CD1c-positive myeloid dendritic cell (primary cell): ENCODE results near the gene DAPP1.
A peak's percentile ranks its signal among the peaks of the same experiment; 100 is the strongest.
"Not testable (repeated sequence)": the region's sequence is repeated elsewhere in the genome, so short reads cannot be mapped to it uniquely, and the experiment has no call there.

Experiments
- DNase-seq: peaks from one replicate; pipeline ENCODE4 v3.0.0-alpha.2; 2016; ENCODE audit errors: extremely low spot score

The DAPP1 gene

DNA sequence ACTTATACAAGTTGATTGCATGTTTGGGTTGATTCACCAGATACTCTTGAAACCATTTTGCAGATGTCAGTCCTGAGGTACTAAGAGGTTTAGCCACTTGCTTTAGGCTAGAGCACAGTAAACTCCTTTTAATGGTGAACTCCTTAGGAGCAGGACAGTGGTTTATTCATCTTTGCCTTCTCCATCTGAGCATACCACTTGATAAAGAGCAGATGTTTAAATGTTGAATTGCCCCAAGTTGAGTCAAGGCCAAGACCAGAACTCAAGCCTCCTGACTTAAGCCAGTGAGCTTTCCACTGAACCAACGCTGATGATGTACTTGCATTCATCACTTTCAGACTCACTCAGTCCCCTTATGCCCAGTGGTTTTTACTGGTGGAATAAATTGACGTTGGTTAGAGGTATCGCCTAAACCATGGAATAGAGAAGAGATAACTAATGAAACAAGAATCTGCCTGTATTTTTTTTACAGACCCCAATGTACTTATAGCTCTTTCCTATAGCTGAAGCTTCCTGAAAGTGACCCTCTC lies 7.5 kb downstream of the DAPP1 start:
- DNase-seq: no peak

DNA sequence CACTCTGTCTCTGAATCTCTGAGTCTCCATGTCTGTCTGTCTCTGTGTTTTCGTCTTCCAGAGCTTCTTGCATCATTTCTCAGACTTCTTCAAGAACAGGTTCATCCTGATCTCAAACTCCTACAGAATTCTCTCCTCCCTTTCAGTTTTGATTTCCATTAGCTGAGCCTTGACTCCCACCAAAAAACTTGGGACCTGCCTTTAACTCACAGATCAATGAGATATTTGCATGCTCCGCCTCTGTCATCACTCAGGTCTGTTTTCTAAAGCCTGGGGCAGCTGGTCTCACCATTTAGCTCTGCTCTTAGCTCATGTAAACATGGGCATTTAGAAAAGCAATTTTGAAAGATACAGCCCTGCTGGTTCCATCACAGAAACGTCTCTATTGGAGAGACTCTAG lies 8.6 kb downstream of the DAPP1 start:
- DNase-seq: no peak

DNA sequence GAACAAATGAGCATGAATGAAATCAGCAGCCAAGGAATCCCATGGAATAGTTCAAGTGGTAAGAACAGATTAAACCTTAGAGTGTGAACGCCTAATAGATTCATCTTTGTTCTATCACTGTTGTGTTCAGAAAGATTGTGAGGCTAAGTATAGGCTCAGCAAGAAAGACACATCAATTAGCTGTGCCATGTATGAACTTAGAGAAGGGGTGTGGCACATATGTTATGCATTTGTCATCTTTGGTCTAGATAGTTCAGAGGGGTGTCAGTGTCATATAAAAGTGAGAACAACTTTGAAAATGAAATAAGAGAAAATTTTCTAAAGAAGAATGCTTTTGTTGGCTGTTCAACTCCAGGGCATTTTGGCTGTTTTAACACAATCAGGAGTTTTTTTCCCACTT lies 9.4 kb downstream of the DAPP1 start:
- no peak for DNase-seq

DNA sequence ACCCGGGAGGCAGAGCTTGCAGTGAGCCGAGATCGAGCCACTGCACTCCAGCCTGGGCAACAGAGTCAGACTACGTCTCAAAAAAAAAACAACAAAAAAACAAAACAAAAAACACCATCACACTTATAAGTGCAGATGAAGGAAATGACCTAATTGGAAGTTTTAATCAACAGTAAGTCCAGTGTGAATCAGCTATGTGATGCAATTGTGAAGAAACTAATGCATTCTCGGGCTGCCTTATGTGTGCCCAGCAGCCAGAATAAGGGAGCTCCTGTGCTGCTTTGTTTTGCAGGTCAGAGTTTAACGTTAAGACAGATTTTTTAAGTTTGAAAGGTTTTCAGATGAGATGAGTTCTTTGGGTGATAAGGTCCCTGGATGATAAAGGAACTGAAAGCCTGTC lies 10.8 kb downstream of the DAPP1 start:
- no peak for DNase-seq

DNA sequence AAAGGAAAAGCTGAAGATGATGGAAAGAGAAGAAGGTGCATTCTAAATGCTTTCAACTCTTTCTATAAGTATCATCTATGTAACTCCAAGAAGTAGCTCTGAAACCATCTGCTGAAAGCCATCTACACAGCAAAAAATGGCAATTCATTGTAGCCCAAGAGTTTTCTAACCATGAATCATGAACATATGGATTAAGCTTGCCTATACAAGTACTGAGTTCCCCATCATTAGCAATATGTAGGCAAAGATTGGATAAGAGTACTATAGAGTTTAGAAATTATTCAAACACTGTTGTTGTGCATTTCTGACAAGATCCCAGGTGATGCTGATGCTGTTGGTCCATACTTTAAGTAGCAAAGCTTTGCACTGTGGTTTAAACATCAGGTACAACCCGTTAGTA lies 11.2 kb downstream of the DAPP1 start:
- DNase-seq: no peak

DNA sequence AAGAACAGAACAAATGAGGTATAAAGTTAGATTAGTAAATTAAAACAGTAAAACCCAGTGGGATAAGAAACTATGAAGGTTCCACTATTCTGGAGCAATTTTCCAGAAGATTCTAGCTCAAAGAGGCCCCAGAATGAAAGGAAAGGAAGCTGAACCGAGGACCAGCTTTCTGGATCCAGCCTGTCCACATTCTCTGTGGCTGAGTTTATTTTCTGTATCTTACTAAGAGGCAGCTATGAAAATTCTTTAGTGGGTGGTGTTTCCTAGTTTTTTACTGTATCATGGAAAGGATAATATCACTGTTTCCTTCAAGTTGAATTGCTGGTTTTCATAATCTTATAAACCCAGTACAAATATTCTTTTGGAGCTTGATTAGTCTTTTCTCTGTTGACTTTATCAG lies 11.8 kb downstream of the DAPP1 start:
- no peak for DNase-seq

DNA sequence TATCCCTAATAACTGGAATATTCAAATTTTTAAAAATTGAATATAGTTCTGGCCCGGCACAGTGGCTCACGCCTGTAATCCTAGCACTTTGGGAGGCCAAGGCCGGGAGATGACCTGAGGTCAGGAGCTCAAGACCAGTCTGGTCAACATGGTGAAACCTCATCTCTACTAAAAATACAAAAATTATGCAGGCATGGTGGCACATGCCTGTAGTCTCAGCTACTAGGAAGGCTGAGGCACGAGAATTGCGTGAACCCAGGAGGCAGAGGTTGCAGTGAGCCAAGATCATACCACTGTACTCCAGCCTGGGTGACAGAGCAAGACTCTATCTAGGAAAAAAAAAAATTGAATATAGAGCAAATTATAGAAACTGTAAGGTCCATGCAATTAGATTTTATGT lies 13.4 kb downstream of the DAPP1 start:
- DNase-seq: not testable (repeated sequence)

DNA sequence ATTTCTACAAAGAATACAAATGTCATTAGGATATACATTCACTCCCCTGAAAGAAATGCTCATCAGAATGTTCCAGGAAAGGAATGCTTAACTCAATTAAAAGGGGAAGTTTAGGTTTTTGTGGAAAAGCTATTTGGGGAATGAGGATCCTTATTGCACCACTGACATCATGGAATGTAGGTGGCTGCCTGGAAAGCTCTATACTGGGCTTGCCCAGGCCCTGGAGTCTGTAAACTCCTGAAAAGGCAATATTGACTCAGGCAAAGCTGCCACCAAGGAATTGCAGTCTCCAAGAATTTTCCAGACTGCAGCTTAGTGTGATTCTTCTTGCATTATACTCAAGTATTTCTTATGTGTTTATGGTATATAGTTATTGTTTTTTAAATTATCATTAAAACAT lies 15.7 kb downstream of the DAPP1 start:
- no peak for DNase-seq

DNA sequence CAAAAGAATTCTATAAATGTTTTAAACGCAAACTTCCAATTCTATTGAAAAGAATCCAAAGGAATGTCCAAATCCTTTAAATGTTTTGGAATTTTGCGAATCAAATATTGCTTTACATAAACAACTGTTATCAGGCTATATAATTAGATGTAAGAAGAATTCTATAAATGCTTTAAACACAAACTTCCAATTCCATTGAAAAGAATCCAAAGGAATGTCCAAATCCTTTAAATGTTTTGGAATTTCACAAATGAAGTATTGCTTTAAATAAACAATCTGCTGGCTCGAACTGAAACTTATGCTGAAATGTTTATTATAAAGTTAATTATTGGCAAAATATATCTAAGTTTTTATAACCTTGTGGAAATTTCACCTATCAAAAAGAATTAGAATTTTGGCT lies 16.1 kb downstream of the DAPP1 start:
- DNase-seq: no peak

DNA sequence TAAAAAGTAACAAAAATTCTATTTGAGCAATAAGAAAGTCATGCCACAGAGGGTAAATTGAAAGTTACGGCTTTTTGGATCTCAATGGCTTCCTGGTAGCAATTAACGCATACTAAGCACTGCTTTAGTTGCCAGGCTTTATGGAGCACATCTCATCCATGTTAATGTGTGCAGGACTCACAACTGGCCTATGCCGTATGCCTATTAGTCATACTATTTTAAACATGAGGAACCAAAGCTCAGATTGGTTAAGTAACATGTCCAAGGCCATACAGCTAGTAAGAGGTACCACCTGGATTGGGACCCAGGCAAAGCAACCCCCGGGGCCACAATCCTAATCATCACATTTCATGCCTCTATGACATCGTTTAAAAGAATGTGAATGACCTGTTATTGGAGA lies 17.1 kb downstream of the DAPP1 start:
- DNase-seq: no peak

DNA sequence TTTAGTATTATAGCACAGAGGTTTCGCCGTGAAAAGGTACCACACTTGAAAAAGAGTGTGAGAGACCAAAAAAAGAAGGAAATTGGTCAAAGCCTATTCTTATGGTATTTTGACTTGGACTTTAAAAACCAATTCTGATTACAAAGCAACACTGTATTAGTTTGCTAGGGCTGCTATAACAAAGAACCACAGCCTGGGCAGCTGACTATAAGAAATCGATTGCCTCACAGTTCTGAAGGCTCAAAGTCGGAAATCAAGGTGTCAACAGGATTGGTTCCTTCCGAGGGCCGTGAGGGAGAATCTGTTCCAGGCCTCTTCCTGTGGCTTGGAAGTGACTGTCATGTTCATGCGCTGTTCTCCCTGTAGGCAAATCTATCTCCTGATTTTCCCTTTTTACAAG lies 17.9 kb downstream of the DAPP1 start:
- DNase-seq: no peak

DNA sequence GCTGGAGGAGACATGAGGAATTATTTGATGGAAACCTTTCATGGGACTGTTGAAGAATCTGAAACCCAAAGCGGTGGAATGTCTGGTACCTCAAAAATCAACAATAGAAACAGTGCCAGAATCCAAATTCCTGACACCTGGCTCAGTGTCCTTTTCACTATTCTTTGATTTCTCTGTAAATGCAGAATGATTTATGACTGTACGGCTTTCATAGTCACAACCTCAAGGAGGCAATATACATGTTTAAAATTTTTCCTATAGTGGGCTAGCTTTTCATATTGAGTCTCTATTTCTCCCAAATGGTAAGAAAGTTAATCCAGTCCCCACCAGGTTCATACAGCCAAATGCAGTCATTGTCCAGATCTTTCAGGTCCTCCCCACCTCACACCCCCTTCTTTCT lies 19.3 kb downstream of the DAPP1 start:
- DNase-seq: no peak

DNA sequence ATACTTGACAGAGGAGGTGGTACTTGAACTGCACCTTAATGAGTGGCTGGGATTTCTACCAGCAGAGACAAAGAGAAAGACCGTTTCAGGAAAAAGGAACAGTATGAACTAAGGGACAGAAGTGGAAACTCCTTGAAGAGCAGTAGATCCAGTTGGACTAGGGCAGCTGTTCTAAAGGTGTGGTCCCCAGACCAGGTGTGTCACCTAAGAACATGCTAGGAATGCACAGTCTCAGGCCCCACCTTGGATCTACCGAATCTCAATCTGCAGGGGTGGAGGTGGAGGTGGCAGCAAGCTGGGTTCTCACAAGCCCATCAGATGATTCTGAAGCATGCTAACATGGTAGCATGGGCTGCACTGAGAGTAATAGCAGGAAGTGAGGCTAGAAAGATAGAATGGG lies 22.3 kb downstream of the DAPP1 start:
- no peak for DNase-seq

DNA sequence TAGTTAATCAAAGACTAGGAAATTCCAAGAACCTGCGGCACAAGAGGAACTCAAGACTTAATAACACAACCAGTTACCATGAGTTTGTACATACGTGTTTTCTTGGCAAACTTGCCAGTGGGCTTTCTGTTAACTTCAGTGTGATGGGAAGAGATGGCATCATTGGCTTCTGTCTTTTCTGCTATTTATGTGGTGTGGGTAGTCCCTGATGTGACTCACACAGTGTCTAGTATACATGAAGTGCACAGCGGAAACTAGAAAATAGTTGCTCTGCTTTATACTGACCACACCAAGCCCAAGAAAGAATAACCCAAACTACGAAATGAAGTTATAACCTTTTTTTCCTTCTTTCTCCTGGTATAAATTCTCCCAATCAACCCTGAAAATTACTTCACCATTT lies 24.5 kb downstream of the DAPP1 start:
- DNase-seq: no peak

DNA sequence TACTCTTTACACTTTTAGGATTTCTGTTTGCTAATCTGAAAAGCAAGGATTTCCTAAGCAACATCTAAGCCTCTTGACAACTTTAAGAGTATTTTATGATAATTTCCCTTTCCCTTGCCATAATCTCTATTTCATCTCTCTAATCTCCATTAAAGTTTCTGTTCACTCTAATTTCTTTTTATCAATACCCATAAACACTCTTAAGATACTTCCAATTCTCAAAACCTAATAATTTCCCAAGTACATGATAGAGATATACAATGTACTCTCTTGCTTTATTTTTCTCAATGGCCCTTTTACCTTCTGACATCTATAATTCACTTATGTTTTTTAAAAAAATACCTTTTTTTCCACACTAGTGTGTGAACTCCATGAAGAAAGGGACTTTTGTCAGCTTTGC lies 26.8 kb downstream of the DAPP1 start:
- no peak for DNase-seq

DNA sequence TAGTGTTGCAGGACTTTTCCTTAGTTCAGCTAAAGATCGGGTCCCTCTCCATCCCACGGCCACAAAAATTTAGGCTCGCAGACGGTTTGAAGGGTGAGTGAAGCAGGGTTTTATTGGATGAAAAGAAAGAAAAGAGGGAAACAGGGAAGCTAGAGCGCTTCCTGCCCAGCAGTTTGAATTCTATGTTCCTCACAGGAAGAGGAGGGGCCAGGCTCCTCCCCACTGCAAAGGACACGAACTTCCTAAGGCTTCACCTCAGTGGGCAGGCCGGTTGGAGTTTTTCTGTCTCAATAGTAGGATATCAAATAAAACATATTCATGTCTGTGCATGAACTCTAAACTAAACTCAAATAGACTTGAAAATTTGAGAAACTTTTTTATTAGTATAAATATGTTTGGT lies 27.4 kb downstream of the DAPP1 start:
- DNase-seq: no peak

DNA sequence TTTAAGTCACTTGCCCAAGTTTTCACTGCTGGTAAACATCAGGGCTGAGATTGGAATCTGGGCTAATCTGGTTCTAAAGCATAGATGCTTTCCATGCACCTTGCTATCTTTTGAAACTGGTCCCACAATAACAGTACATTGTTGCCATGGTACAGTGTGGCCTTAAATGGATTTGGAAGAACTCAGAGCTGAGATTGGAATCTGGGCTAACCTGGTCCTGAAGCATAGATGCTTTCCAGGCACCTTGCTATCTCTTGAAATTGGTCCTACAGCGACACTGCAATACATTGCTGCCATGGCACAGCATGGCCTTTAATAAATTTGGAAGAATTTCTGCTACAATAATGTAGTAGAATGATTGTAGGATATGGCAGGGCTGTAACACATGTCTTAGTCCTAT lies 28.6 kb downstream of the DAPP1 start:
- DNase-seq: no peak

DNA sequence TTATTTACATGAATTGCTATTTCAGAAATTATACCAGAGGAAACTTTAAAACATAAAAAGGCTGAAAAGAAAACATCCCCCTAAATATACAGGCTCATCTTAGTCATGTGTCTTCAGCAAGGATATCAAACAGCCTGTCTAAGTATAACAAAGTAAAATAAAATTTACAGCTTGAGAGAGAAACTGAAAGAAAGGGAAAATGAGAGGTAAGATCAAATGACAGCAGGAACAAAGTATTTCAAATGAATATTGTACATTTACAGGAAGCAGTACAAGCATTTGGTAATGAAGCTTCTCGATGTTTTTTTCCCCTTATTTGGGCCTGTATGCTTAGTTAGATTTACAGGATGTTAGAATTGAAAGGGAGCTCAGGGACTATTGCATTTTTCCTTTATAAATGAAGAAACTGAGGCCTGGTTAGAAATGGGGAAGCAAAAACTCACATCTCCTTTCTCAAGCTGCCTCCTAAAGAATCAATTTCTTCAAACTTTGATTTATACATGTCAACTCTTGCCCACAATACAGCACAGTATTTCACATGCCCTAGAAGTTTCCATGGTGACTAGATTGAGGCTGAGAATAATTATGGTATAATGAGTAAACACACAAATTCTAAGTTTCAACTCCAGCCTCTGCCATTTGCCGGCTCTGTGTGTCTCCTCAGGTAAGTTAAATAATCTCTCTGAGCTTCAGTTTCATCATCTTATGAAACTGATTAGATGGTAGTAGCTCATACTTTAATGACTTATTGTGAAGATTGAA lies 29.3 kb downstream of the DAPP1 start:
- DNase-seq: peak; percentile 11

DNA sequence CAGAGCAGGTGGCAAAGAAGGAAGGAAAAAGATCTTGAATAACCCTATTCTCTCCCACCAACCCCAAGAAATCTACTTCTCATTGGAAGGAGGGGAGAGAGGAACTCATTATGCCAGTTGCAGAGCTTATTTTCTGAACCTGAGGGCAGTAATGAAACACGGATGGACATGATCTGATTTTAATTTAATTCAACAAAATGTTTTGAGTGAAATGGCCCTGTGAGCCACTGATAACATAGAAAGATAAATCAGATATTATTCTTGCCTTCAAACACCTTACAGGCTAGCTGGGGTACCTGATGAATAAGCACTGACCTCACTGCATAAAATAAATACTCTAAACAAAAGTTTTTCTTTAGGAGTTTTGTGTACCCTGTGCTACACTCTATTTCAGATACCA lies 30.3 kb downstream of the DAPP1 start:
- no peak for DNase-seq

DNA sequence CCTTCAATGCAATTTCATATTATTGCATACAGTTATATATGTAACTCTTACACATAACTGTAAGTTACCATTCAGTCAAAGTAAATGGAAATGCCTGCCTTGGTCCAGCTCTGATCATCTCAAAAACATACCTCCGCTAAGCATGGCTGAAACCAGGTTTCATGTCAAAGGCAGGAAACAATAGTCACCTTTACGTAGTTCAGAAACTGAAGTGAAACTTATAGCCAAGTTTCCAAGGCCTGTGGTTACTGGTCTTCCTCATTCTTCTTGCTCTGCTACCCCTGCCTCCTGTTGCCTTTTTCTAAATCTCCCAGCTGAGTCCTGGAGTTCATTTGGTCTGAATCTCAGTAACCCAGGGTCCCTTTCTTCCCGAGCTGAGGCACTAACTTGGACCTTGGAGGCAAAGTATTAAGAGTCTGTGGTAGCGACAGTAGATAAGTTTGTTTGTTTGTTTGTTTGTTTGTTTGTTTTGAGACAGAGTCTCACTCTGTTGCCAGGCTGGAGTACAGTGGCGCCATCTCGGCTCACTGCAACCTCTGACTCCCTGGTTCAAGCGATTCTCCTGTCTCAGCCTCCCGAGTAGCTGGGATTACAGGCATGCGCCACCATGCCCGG lies 30.8 kb downstream of the DAPP1 start:
- peak; percentile 68 for DNase-seq

DNA sequence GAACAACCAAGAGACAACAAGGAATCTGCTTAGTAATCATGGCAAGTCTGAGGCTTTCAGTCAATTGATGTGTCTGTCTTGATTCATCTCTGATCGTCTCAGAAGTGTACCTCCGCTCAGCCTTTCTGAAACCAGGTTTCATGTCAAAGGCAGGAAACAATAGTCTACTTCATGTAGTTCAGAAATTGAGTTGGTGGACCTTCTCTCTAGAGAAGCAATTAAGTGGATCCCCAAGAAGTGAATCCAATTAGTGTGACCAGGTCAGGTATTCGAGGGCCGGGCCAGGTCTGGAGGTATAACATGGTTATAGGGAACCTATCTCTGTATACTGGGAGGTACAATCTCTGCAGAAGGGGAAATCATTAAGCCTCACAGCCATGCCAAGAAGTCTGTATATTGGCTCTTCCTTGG lies 32.0 kb downstream of the DAPP1 start:
- no peak for DNase-seq

DNA sequence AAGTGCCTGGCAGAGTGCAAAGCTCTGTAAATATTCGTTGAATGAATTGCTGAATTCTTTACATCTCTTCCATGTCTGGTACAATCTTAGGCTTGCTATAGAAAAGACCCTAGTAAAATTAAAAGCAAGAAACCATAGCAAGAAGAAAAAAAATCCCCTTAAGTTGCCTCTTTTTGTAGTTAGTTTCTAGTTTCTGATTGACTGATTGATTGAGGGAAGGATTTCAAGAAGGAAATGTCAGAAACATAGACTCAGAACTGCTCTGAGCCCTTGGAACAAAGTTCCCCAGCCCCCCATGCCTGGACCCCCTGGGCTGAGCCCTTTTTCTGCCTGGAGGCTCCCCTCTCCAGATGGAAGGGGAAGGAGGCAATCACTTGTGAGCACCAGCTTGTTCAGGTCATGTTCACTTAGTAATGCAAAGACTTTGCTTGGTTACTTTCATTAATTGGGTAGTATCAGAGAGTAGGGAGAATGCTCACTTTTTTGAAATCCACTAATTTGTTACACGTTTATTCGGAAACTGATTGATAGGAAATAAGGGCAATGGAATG lies 35.6 kb downstream of the DAPP1 start:
- DNase-seq: no peak

DNA sequence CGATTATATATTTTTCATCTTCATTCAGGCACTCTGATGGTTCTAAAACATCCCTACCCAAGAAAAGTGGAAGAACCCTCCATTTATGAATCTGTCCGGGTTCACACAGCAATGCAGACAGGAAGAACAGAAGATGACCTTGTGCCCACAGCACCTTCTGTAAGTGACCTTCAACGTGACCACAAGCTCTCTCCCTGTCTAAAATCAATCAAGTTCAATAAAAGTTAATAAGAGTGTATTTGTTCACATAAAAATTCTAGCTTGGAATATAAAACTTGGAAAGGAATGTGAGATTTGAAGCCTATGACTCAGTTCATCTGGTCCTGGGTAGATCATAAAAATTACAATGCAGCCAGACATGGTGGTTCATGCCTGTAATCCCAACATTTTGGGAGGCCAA lies 36.6 kb downstream of the DAPP1 start:
- no peak for DNase-seq
